ENCODE results near the gene SULT1C4. TPM values are rescaled to one million over a fixed set of nuclear protein-coding genes. Genes with fewer than 3 reads are reported as not detected.

The SULT1C4 gene
- total RNA-seq, 4 donors from 2014 or later, result 1.7 to 5.2 (median 3.7) TPM

DNA sequence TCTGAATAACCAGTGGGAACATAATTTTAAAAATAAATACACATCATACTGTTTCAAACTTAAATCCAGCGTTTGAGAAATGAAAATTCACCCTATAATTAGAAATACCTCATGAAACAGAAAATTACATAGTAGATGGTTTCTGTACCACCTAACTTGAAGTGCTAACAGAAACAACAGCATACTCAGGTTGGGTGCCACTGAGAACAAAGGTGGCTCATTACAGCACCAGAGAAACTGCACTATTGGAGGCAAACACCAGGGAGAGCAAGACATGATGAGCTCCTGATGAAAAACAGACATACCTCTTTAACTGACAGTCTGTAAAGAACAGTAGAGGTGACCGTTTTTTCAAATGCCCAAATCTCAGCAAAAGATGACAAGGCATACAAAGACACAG lies 12.6 kb downstream of the SULT1C4 start:
- DNase-seq (ENCODE audit: extremely low spot score), result no peak
- no peaks in the 10 kb centered on the region for H3K36me3 ChIP-seq
- TF ChIP-seq, protein P1, sequence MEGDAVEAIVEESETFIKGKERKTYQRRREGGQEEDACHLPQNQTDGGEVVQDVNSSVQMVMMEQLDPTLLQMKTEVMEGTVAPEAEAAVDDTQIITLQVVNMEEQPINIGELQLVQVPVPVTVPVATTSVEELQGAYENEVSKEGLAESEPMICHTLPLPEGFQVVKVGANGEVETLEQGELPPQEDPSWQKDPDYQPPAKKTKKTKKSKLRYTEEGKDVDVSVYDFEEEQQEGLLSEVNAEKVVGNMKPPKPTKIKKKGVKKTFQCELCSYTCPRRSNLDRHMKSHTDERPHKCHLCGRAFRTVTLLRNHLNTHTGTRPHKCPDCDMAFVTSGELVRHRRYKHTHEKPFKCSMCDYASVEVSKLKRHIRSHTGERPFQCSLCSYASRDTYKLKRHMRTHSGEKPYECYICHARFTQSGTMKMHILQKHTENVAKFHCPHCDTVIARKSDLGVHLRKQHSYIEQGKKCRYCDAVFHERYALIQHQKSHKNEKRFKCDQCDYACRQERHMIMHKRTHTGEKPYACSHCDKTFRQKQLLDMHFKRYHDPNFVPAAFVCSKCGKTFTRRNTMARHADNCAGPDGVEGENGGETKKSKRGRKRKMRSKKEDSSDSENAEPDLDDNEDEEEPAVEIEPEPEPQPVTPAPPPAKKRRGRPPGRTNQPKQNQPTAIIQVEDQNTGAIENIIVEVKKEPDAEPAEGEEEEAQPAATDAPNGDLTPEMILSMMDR (IDR thresholded peaks at IDR 0.05), result no peak
- TF ChIP-seq POLR2A (IDR thresholded peaks at IDR 0.05; ENCODE audit: low read depth), result no peak
- TF ChIP-seq EP300 (IDR thresholded peaks at IDR 0.05), result no peak
- TF ChIP-seq POLR2AphosphoS5 (IDR thresholded peaks at IDR 0.05), result no peak
- H3K9me3 ChIP-seq, result peaks cover 0 to 18% (median 13%) of the 10 kb centered on the region in 4 donors
- WGBS, result 85% methylated on average over 2 of the region's 2 CpGs
- no peaks in the 10 kb centered on the region for H3K27me3 ChIP-seq
- intact Hi-C loops (cut with DNase I), result no loop called here
- H3K4me3 ChIP-seq, result no peak overlapping the region
- no peak overlapping the region for H3K27ac ChIP-seq (replicated peaks in 1 of 4)
- H3K4me1 ChIP-seq, result no peaks in the 10 kb centered on the region

DNA sequence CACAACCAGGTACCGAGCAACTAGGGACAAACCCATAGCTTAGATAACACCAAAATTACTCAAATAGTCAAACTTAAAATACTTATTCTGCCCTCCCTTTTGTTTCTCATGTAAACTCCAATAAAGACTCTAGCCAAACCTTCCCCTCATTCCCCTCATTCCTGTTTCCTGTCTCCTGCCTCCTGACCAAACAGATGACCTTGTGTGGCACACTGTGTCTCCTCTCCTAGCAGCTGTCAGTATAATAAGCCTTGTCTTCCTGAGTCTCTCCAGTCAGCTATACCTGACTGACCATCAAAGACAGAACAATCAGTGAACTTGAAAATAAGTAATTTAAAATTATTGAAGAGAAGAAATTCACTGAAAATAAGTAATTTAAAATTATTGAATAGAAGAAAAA lies 14.3 kb downstream of the SULT1C4 start:
- Histone ChIP-seq H3K9me3 (peaks cover 0 to 18% (median 13%) of the 10 kb centered on the region in 4 donors), H3K27ac (replicated peaks in 1 of 4) (no peak overlapping the region), H3K36me3 (no peaks in the 10 kb centered on the region), H3K4me3 (no peak overlapping the region), H3K4me1 (no peaks in the 10 kb centered on the region), H3K27me3 (no peaks in the 10 kb centered on the region)
- intact Hi-C loops (cut with DNase I), result no loop called here
- DNase-seq (ENCODE audit: extremely low spot score), result no peak
- WGBS, result 97% methylated on average over 1 of the region's 1 CpG
- TF ChIP-seq POLR2AphosphoS5 (IDR thresholded peaks at IDR 0.05) (no peak), EP300 (IDR thresholded peaks at IDR 0.05) (no peak), POLR2A (IDR thresholded peaks at IDR 0.05; ENCODE audit: low read depth) (no peak)
- TF ChIP-seq, protein P1 (IDR thresholded peaks at IDR 0.05), result no peak

GRCh38 chr2:108393197-108393596 lies 15.4 kb downstream of the SULT1C4 start:
- intact Hi-C loops (cut with DNase I), result no loop called here
- H3K4me1 ChIP-seq, result no peaks in the 10 kb centered on the region

DNA sequence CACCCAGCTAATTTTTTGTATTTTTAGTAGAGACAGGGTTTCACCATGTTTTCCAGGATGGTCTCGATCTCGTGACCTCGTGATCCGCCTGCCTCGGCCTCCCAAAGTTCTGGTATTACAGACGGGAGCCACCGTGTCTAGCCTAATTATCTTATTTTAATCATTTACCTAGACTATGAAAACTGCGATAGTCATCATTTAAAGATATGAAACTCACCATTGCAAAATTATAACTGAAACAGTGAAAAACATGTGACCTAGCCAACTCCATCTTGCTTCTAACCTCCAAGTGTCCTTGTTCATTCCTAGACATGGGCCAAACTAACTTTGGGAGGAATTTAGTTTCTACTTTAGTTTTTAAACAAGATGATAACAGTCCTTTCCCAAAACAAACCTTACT lies 17.4 kb downstream of the SULT1C4 start:
- WGBS, result 96% methylated on average over 8 of the region's 8 CpGs
- Histone ChIP-seq H3K36me3 (no peaks in the 10 kb centered on the region), H3K27ac (replicated peaks in 1 of 4) (no peak overlapping the region), H3K27me3 (no peaks in the 10 kb centered on the region), H3K4me1 (no peaks in the 10 kb centered on the region), H3K4me3 (no peak overlapping the region), H3K9me3 (peaks cover 0 to 37% (median 27%) of the 10 kb centered on the region in 4 donors)
- no peak for DNase-seq (ENCODE audit: extremely low spot score)
- intact Hi-C loops (cut with DNase I), result no loop called here
- TF ChIP-seq EP300 (IDR thresholded peaks at IDR 0.05), result no peak
- TF ChIP-seq, protein P1 (IDR thresholded peaks at IDR 0.05), result no peak
- TF ChIP-seq POLR2A (IDR thresholded peaks at IDR 0.05; ENCODE audit: low read depth), result no peak
- TF ChIP-seq POLR2AphosphoS5 (IDR thresholded peaks at IDR 0.05), result no peak

More at GRCh38 chr2:108393197-108393596, 15.4 kb downstream of the SULT1C4 start:
- Histone ChIP-seq H3K9me3 (peaks cover 0 to 18% (median 13%) of the 10 kb centered on the region in 4 donors), H3K27me3 (no peaks in the 10 kb centered on the region), H3K36me3 (no peaks in the 10 kb centered on the region), H3K27ac (replicated peaks in 1 of 4) (no peak overlapping the region), H3K4me3 (no peak overlapping the region)
- TF ChIP-seq POLR2AphosphoS5 (IDR thresholded peaks at IDR 0.05) (no peak), EP300 (IDR thresholded peaks at IDR 0.05) (no peak), POLR2A (IDR thresholded peaks at IDR 0.05; ENCODE audit: low read depth) (no peak)
- TF ChIP-seq, protein P1 (IDR thresholded peaks at IDR 0.05), result no peak
- no peak for DNase-seq (ENCODE audit: extremely low spot score)

- no peak for DNase-seq (ENCODE audit: extremely low spot score)
- intact Hi-C loops (cut with DNase I), result no loop called here
- H3K36me3 ChIP-seq, result no peaks in the 10 kb centered on the region
- H3K27me3 ChIP-seq, result no peaks in the 10 kb centered on the region
- no peak overlapping the region for H3K27ac ChIP-seq (replicated peaks in 1 of 4)
- TF ChIP-seq, protein P1 (IDR thresholded peaks at IDR 0.05), result no peak
- TF ChIP-seq POLR2AphosphoS5 (IDR thresholded peaks at IDR 0.05), result no peak
- no peak for TF ChIP-seq POLR2A (IDR thresholded peaks at IDR 0.05; ENCODE audit: low read depth)
- no peak for TF ChIP-seq EP300 (IDR thresholded peaks at IDR 0.05)
- no peak overlapping the region for H3K4me3 ChIP-seq
- 78% methylated on average over 3 of the region's 3 CpGs for WGBS
- peaks cover 0 to 38% (median 25%) of the 10 kb centered on the region in 4 donors for H3K9me3 ChIP-seq
- H3K4me1 ChIP-seq, result no peaks in the 10 kb centered on the region
These were observed 19.1 kb downstream of the SULT1C4 start for GRCh38 chr2:108396845-108397244.

Data from esophagus muscularis mucosa (tissue), 4 donors.